Measurements from ENCODE around the gene USP1.

USP1 gene

GRCh38 chr1:62395291-62395690 is 41.6 kb upstream of the USP1 start:
- DNase-seq (ENCODE audit: low read depth, low spot score): no peak
- TF ChIP-seq CTCF (IDR thresholded peaks at IDR 0.05; ENCODE audit: low read depth, low read length): no peak
- in situ Hi-C loops (cut with HindIII; ENCODE audit: low sequenced_read_pairs): no loop called here
- H3K4me3 ChIP-seq (ENCODE audit: low read depth, low read length): no peak overlapping the region

GRCh38 chr1:62396871-62397270 is 40.0 kb upstream of the USP1 start:
- H3K4me3 ChIP-seq (ENCODE audit: low read depth, low read length): no peak overlapping the region
- in situ Hi-C loops (cut with HindIII; ENCODE audit: low sequenced_read_pairs): no loop called here
- TF ChIP-seq CTCF (IDR thresholded peaks at IDR 0.05; ENCODE audit: low read depth, low read length): no peak
- no peak for DNase-seq (ENCODE audit: low read depth, low spot score)

- TF ChIP-seq CTCF (IDR thresholded peaks at IDR 0.05; ENCODE audit: low read depth, low read length): no peak
Measured at GRCh38 chr1:62397301-62397700, 39.5 kb upstream of the USP1 start.

GRCh38 chr1:62398377-62398776 is 38.5 kb upstream of the USP1 start:
- no peak for TF ChIP-seq CTCF (IDR thresholded peaks at IDR 0.05; ENCODE audit: low read depth, low read length)
- no peak overlapping the region for H3K4me3 ChIP-seq (ENCODE audit: low read depth, low read length)
- in situ Hi-C loops (cut with HindIII; ENCODE audit: low sequenced_read_pairs): no loop called here
- peak; percentile 74 for DNase-seq (ENCODE audit: low read depth, low spot score)

More at GRCh38 chr1:62397301-62397700, 39.5 kb upstream of the USP1 start:
- no peak overlapping the region for H3K4me3 ChIP-seq (ENCODE audit: low read depth, low read length)
- in situ Hi-C loops (cut with HindIII; ENCODE audit: low sequenced_read_pairs): no loop called here
- no peak for DNase-seq (ENCODE audit: low read depth, low spot score)

- in situ Hi-C loops (cut with HindIII; ENCODE audit: low sequenced_read_pairs): no loop called here
- H3K4me3 ChIP-seq (ENCODE audit: low read depth, low read length): no peak overlapping the region
- no peak for DNase-seq (ENCODE audit: low read depth, low spot score)
- no peak for TF ChIP-seq CTCF (IDR thresholded peaks at IDR 0.05; ENCODE audit: low read depth, low read length)
Measured at GRCh38 chr1:62401034-62401760, 35.7 kb upstream of the USP1 start.

GRCh38 chr1:62405247-62405646 is 31.6 kb upstream of the USP1 start:
- no peak overlapping the region for H3K4me3 ChIP-seq (ENCODE audit: low read depth, low read length)
- TF ChIP-seq CTCF (IDR thresholded peaks at IDR 0.05; ENCODE audit: low read depth, low read length): no peak
- DNase-seq (ENCODE audit: low read depth, low spot score): no peak
- in situ Hi-C loops (cut with HindIII; ENCODE audit: low sequenced_read_pairs): no loop called here
